HepG2 (cell line): Measurements from ENCODE around the gene TM4SF5. TPM values are rescaled to one million over a fixed set of nuclear protein-coding genes. Genes with fewer than 3 reads are reported as not detected.

Source experiments
- ELF1 ChIP-seq: sonication (generic); formaldehyde crosslinking; IDR thresholded peaks from 2 replicates; pipeline ENCODE4 v1.4.0; 2020; ENCODE audit warnings: missing genetic modification reagents
- GRHL1 ChIP-seq: sonication (generic); formaldehyde crosslinking; conservative IDR thresholded peaks from 2 replicates; pipeline ENCODE4 v1.8.0; 2022; ENCODE audit warnings: missing genetic modification reagents
- HHEX ChIP-seq: IDR thresholded peaks from 2 replicates; pipeline ENCODE4 v1.6.1; 2016; ENCODE audit warnings: control low read depth
- KAT8 ChIP-seq: IDR thresholded peaks from 2 replicates; pipeline ENCODE4 v1.6.1; 2016; ENCODE audit warnings: missing genetic modification reagents, missing compliant biosample characterization
- NR1H2 ChIP-seq: sonication (generic); formaldehyde crosslinking; IDR thresholded peaks from 2 replicates; pipeline ENCODE4 v1.8.1; 2022; ENCODE audit warnings: low read depth, missing genetic modification reagents, borderline replicate concordance
- ONECUT2 ChIP-seq: sonication (generic); formaldehyde crosslinking; IDR thresholded peaks from 2 replicates; pipeline ENCODE4 v1.4.0; 2020; ENCODE audit warnings: missing genetic modification reagents
- ZBTB2 ChIP-seq: sonication (generic); formaldehyde crosslinking; IDR thresholded peaks from 2 replicates; pipeline ENCODE4 v1.8.0; 2022; ENCODE audit warnings: low read depth, missing genetic modification reagents
- ZBTB40 ChIP-seq, 2 experiments: fragments of 450-650 bp in 1 of 2; sonication (generic) in 1 of 2; formaldehyde crosslinking in 1 of 2; IDR thresholded peaks; 2 replicates each; pipeline versions ENCODE4 v1.6.1 to v1.8.0; 2016 to 2022; ENCODE audit warnings: antibody characterized with exemption in 1 of 2, mild to moderate bottlenecking in 1 of 2, missing genetic modification reagents in 1 of 2
- ZMYM3 ChIP-seq: sonication (generic); formaldehyde crosslinking; IDR thresholded peaks from 2 replicates; pipeline ENCODE4 v1.5.1; 2020; ENCODE audit warnings: mild to moderate bottlenecking, missing genetic modification reagents
- ZNF224 ChIP-seq: sonication (generic); formaldehyde crosslinking; IDR thresholded peaks from 2 replicates; pipeline ENCODE4 v1.5.0; 2020; ENCODE audit warnings: mild to moderate bottlenecking, missing genetic modification reagents
- ZNF263 ChIP-seq: sonication (generic); formaldehyde crosslinking; IDR thresholded peaks from 2 replicates; pipeline ENCODE4 v1.4.0; 2020; ENCODE audit warnings: missing genetic modification reagents
- ZNF460 ChIP-seq: sonication (generic); formaldehyde crosslinking; IDR thresholded peaks from 2 replicates; pipeline ENCODE4 v1.5.1; 2020; ENCODE audit warnings: missing genetic modification reagents, mild to moderate bottlenecking, borderline replicate concordance
- ZNF556 ChIP-seq: sonication (generic); formaldehyde crosslinking; IDR thresholded peaks from 2 replicates; pipeline ENCODE4 v1.4.0; 2020; ENCODE audit warnings: mild to moderate bottlenecking, missing genetic modification reagents, borderline replicate concordance
- ZNF761 ChIP-seq: sonication (generic); formaldehyde crosslinking; conservative IDR thresholded peaks from 2 replicates; pipeline ENCODE4 v1.4.0; 2020; ENCODE audit warnings: mild to moderate bottlenecking, missing genetic modification reagents
- ZNF816 ChIP-seq: sonication (generic); formaldehyde crosslinking; IDR thresholded peaks from 2 replicates; pipeline ENCODE4 v1.8.0; 2022; ENCODE audit warnings: missing genetic modification reagents, mild to moderate bottlenecking, borderline replicate concordance
- polyA plus RNA-seq, 8 experiments: library from polyadenylated mRNA; depleted of rRNA in 3 of 8; stranded (reverse) in 7 of 8; unstranded in 1 of 8; fragments of >200 nt; fragmentation: Illumina TruSeq in 4 of 8; extraction: Trizol in 4 of 8; gene quantifications; 2 replicates each; pipeline versions ENCODE4 v1.2.1 to v1.2.3, GENCODE V29; 2011 to 2016; ENCODE audit warnings: low read depth in 4 of 8, missing spikeins in 1 of 8, mixed read lengths in 1 of 8; ENCODE audit not compliant: insufficient read depth in 1 of 8
- total RNA-seq, 5 experiments: library from RNA; depleted of rRNA; stranded (reverse); fragments of >200 nt; fragmentation: Illumina TruSeq; extraction: Trizol; gene quantifications; 2 replicates each; pipeline ENCODE4 v1.2.3, GENCODE V29; 2016; ENCODE audit warnings: low read depth in 1 of 5

TM4SF5 gene
- total and polyA plus RNA-seq, 2 of the 13 experiments (the other 11 are each of a cell fraction or from before 2014, with no cell fraction given), result 30.1 to 126 TPM

- TF ChIP-seq ZBTB2 (0 out of 2 replicates have a peak, but pooled peaks have one; percentile 49), ONECUT2 (CRISPR knock-in tag) (no peak), GRHL1 (CRISPR knock-in tag) (no peak), ZMYM3 (CRISPR knock-in tag) (no peak), ZNF556 (CRISPR knock-in tag) (no peak; the same call in 1 of the 2 replicates), ZNF224 (CRISPR knock-in tag) (peak; percentile 15; the same call in 1 of the 2 replicates), ELF1 (CRISPR knock-in tag) (peak; percentile 48; the same call in 1 of the 2 replicates), HHEX (no peak), KAT8 (CRISPR knock-in tag) (no peak), ZNF460 (CRISPR knock-in tag) (peak; percentile 22; the same call in 1 of the 2 replicates), ZNF761 (CRISPR knock-in tag) (no peak), NR1H2 (no peak), ZNF816 (CRISPR knock-in tag) (peak; percentile 82), ZNF263 (CRISPR knock-in tag) (no peak), ZBTB40 (IDR thresholded peaks at IDR 0.05) (no peak), ZBTB40 (CRISPR knock-in tag; IDR thresholded peaks at IDR 0.05) (peak; percentile 13; the same call in 1 of the 2 replicates)
Observed at GRCh38 chr17:4788807-4789700, 17.4 kb downstream of the TM4SF5 start, which contains the start of gene GLTPD2 (continued).
